Left kidney (tissue), 2 donors: ENCODE data around the gene FBXO42. TPM values are rescaled to one million over a fixed set of nuclear protein-coding genes. Genes with fewer than 3 reads are reported as not detected.
"Not testable (repeated sequence)": the region's sequence is repeated elsewhere in the genome, so short reads cannot be mapped to it uniquely, and the experiment has no call there.

Experiments used
- DNase-seq: peaks from one replicate; pipeline ENCODE4 v3.0.0-alpha.2; 2013
- polyA plus RNA-seq: library from polyadenylated mRNA; unstranded; fragments of 120-200 nt; gene quantifications from one replicate; pipeline ENCODE4 v1.2.1, GENCODE V29; 2013; ENCODE audit not compliant: insufficient read length

The FBXO42 gene
- polyA plus RNA-seq, 1 donor, result 20.5 TPM

GRCh38 chr1:16244650-16245285 is 107.5 kb downstream of the FBXO42 start:
- no peak for DNase-seq

DNA sequence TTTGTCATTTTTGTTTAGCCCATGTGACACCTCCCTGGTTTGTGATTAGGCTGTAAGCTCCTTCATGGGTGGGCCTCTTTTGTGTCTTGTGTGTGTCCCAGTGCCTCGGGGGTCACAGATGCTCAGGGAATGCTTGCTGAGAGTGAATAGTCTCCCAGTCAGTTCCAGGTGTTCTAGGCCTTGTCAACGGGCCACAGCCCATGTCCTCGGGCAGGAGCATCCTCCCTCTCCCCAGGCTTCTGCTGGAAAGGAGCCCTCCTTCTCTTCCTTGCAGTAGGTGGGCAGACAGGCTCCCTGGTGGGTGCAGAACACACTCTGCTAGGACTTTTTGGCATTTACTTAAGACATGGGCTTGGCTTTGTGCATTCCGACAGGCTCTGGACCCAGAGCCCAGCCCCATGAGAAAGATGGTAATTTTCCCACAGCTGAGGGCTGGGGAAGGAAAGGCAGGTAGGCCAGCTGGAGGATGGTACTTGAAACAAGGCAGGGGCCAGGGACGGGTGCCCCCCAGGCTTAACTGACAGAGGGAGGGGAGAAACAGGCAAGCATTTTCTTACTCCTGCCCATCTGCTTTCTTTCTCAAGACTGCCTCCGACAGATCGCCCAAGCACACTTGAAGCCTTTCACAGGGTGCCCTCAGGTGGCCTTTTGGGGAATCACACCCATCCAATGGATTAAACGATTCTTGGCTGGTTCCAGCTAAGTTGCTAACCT is 108.2 kb downstream of the FBXO42 start:
- DNase-seq, result peak; percentile 88

DNA sequence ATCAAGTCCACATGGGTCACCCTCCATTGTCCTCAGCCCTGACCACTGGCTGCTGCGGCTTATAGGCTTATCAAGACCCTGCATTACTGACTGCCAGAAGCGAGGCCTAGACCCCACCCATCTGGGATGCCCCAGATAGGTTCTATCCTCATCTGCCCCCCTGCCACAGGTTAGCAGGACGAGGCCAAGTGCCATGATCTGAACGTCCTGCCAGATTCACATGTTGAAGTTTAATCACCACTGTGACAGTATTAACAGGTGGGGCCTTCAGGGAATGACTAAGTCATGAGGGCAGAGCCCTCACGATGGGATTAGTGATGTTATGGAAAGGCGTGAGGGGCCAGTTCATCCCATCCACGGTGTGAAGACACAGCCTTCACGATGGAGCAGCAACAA is 109.1 kb downstream of the FBXO42 start:
- DNase-seq, result no peak

DNA sequence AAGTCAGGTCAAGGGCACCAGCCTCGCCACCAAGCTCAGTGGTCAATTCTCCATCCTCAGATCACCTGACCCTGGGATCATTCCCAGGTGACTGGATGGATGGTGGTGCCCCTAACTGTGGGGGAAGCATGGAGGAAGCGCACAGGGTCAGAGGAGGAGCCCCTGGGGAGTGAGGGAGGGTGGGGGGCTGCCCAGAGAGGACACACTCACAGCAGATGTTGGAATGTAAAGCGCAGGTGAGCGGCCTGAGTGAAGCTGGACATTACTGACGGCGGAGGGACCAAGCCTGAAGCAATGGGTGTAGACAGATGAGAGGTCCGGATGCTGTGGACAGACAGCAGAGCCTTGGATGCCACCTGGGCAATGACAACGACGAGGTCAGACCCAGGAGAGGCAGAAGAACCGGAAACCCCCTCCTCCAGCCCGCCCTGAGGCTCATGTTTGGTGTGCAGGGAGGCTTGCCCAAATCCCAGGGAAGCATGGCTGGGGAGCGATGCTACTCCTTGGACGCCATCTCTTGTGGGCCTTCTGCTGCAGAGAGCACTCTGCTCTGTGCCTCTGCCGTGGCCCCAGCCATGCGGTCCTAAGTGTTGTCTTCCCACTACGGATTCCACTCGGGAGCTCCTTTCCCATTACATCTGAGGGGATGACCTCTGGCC is 109.6 kb downstream of the FBXO42 start:
- DNase-seq, result no peak

GRCh38 chr1:16241221-16241708 is 111.0 kb downstream of the FBXO42 start:
- DNase-seq, result no peak

DNA sequence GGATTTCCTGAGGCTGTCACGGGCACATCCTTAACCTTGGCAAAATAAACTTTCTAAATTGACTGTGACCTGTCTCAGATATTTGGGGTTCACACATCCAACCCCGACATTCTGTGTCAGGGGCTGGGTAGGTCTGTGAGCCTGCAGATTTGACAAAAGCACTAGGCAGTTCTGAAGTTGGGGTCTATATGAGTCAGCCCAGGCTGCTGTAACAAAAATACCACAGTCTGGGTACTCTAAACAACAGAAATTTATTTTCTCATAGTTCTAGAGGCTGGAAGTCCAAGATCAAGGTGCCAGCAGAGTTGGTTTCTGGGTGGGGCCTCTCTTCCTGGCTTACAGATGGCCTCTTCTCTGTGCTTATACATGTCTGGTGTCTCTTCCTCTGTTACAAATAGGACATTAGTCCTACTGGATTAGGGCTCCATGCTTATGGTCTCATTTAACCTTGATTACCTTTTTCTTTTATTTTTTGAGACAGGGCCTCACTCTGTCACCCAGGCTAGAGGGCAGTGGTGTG is 112.2 kb downstream of the FBXO42 start:
- no peak for DNase-seq

GRCh38 chr1:16237343-16237830 is 114.9 kb downstream of the FBXO42 start:
- no peak for DNase-seq

GRCh38 chr1:16236511-16237342 is 115.6 kb downstream of the FBXO42 start, which contains the start of gene CPLANE2:
TSS of gene CPLANE2 (minus strand) at chr1:16237183. CDS start at chr1:16236742, 441 bp downstream.
- DNase-seq, result peak; percentile 90

GRCh38 chr1:16235944-16236510 is 116.3 kb downstream of the FBXO42 start:
- DNase-seq, result no peak

GRCh38 chr1:16235347-16235746 is 116.9 kb downstream of the FBXO42 start:
- no peak for DNase-seq

- DNase-seq, result no peak
Measured at GRCh38 chr1:16233431-16233830, 118.8 kb downstream of the FBXO42 start.

DNA sequence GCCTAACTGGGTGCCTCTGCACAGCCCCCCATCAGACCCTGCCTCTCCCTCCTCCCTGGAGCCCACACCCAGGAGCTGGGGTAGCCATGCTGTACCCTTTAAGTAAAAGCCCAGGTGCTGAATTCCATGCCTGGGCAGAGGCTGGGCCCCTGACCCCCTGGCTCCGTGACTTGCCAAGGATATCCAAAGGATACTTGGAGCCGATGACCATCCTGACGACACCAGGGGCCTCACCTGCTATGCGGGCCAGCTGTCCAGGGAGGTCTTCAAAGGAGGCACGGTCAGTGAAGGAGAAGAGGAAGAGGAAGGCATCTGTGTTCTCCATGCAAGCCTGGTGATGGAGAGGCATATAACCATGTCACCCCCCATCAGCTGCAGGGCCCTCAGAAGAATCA is 120.0 kb downstream of the FBXO42 start:
- no peak for DNase-seq

GRCh38 chr1:16231331-16232315 is 120.7 kb downstream of the FBXO42 start:
- no peak for DNase-seq

GRCh38 chr1:16230744-16231143 is 121.5 kb downstream of the FBXO42 start:
- DNase-seq, result no peak

DNA sequence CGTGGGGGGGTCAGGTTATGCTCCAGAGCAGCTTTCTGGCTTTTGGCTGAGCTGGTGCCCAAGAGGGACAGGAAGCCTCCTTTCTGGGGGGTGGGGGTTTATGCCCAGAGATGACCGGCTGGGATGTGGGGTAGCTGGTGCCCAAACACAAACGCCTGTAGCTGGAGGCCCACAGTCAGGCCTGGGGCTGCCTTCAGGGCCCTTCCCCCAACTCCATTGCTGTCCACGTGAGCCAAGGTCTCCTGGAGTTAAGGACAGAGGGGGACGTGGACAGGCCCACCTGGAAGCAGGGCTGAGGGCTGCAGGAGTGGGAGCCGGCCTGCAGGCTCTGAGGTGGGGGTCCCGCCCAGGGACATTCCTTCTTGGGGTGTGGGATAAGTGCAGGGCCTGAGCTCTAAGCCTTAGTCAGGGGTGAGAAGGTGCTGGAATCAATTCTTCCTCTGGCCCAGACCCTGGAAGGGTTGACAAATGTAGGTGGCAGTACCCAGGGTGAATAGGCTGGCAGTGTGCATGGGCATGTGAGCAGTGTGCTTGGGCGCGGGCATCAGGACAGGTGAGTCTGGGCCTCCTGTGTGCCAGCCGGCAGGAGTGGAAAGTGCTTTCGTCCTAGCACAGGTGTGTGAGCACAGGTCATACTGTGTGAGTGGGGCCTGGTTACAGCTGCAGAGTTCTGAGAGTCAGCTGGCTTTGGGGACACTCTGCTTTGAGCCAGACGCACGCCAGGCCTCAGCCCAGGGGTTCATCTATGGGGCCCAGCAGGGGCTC is 122.1 kb downstream of the FBXO42 start:
- no peak for DNase-seq

- DNase-seq, result no peak
Measured at GRCh38 chr1:16226490-16227179, 125.6 kb downstream of the FBXO42 start.

- no peak for DNase-seq
Measured at GRCh38 chr1:16226129-16226489, 126.2 kb downstream of the FBXO42 start.

DNA sequence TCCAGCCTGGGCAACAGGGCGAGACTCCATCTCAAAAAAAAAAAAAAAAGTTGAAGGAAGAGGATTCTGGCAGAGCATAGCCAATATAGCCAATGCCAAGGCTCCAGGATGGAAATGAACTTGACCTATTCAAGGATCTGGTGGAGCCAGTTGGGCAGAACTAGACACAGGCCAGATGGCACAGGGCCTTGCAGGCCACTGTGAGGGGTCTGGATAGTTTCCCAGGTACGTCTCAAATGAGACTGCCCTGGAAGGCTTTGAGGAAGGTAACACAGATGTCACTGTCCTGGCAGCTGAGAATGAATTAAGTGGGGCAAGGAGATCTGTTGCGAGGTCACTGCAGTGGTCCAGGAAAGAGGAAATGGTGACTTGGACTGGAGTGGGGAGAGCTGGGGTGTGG is 127.8 kb downstream of the FBXO42 start:
- no peak for DNase-seq

DNA sequence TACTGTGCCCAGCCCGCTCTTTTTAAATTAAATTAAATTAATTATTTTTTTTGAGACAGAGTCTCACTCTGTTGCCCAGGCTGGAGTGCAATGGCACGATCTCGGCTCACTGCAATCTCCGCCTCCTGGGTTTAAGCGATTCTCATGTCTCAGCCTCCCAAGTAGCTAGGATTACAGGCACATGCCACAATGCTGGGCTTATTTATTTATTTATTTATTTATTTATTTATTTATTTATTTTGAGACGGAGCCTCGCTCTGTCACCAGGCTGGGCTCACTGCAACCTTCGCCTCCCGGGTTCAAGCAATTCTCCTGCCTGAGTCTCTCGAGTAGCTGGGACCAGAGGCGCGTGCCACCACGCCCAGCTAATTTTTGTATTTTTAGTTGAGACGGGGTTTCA is 129.6 kb downstream of the FBXO42 start:
- not testable (repeated sequence) for DNase-seq
